Natural killer cell (primary cell): ENCODE results near the gene SPECC1L. TPM values are rescaled to one million over a fixed set of nuclear protein-coding genes. Genes with fewer than 3 reads are reported as not detected.
A peak's percentile ranks its signal among the peaks of the same experiment; 100 is the strongest.

ENCODE experiments used
- ATAC-seq, 3 donors: fragments of 150-1000 bp in 2 of 3; fragments of 200-7000 bp in 1 of 3; cut with Tn5 transposase; 1 replicate in 1 of 3; 2 replicates in 2 of 3; pipeline ENCODE4 v1.10.0; 2021; ENCODE audit warnings: mild to moderate bottlenecking in 2 of 3, moderate library complexity in 2 of 3
- DNase-seq, 2 donors: peaks; one replicate each; pipeline versions ENCODE4 v3.0.0 to v3.0.0-alpha.2; 2013 to 2021; ENCODE audit warnings: mixed read lengths in 1 of 2
- H3K27ac ChIP-seq: one replicate; pipeline ENCODE4 v1.5.1; 2013; ENCODE audit warnings: mild to moderate bottlenecking, low read length
- H3K27me3 ChIP-seq: one replicate; pipeline ENCODE4 v1.6.1; 2013; ENCODE audit warnings: low read length; ENCODE audit not compliant: control insufficient read depth, insufficient read depth
- H3K36me3 ChIP-seq: one replicate; pipeline ENCODE4 v1.6.1; 2013; ENCODE audit warnings: low read length; ENCODE audit not compliant: control insufficient read depth, insufficient read depth
- H3K4me1 ChIP-seq: one replicate; pipeline ENCODE4 v1.6.1; 2013; ENCODE audit warnings: low read length; ENCODE audit not compliant: control insufficient read depth, insufficient read depth
- H3K4me3 ChIP-seq: one replicate; pipeline ENCODE4 v1.5.1; 2013; ENCODE audit warnings: low read length
- H3K9me3 ChIP-seq: one replicate; pipeline ENCODE4 v1.6.1; 2013; ENCODE audit warnings: low read length; ENCODE audit not compliant: control insufficient read depth, insufficient read depth
- H3K27ac Mint-ChIP-seq, 2 donors: one replicate each; pipeline ENCODE4 v1.8.0; 2022; ENCODE audit warnings: mild to moderate bottlenecking in 2 of 2, mixed read lengths in 2 of 2, moderate library complexity in 1 of 2
- H3K27me3 Mint-ChIP-seq, 2 donors: one replicate each; pipeline ENCODE4 v1.8.0; 2022; ENCODE audit warnings: low read depth in 2 of 2, mixed read lengths in 2 of 2
- H3K36me3 Mint-ChIP-seq: one replicate; pipeline ENCODE4 v1.8.0; 2022; ENCODE audit warnings: mixed read lengths
- H3K4me1 Mint-ChIP-seq, 2 donors: one replicate each; pipeline ENCODE4 v1.8.0; 2022; ENCODE audit warnings: mixed read lengths in 2 of 2
- H3K4me3 Mint-ChIP-seq: one replicate; pipeline ENCODE4 v1.8.0; 2022; ENCODE audit warnings: mild to moderate bottlenecking, moderate library complexity, mixed read lengths
- H3K9me3 Mint-ChIP-seq, 2 donors: one replicate each; pipeline ENCODE4 v1.8.0; 2022; ENCODE audit warnings: mixed read lengths in 2 of 2
- WGBS: methylation state at CpG from one replicate; pipeline ENCODE4 v1.1.7; 2013; ENCODE audit warnings: missing lambda C conversion rate; ENCODE audit not compliant: insufficient coverage; 5-methylcytosine and 5-hydroxymethylcytosine counted together
- intact Hi-C: fragments of 100-400 bp; cut with micrococcal nuclease; formaldehyde crosslinking; loops from one replicate; pipeline ENCODE4 v1.14.2; 2022
- total RNA-seq, 4 donors: library from RNA; stranded (reverse); fragments of 120-200 nt in 1 of 4; gene quantifications; one replicate each; pipeline versions ENCODE4 v1.2.3 to v1.2.4, GENCODE V29; 2013 to 2022
- TF ChIP-seq, protein P1 (sequence below): fragments of 200-600 bp; IDR thresholded peaks from one replicate; pipeline ENCODE4 v1.8.0; 2022; ENCODE audit warnings: antibody characterized with exemption

The SPECC1L gene
- total RNA-seq, 3 donors from 2014 or later (not counting 1 experiment from before 2014, with no cell fraction given), result 46.1 to 52.9 (median 48.5) TPM

DNA sequence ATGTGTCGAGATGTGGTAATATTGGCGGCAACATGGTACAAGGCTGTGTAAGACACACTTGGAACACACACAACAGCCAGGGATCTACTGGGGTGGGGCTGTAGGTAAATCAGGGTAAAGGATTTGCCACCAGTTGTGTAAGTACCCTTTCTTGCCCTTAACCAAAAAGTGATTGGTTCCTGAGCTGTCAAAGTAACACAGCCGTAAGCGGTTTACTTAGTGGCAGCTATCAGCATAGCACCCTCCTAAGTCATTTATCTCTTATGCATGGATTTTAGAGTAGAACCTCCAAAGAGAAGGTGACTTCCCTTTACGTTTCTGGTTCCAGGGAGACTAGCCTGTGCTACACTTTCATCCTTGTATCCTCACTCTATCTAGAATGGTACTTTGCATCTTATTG is 57.2 kb downstream of the SPECC1L start:
- TF ChIP-seq, protein P1, sequence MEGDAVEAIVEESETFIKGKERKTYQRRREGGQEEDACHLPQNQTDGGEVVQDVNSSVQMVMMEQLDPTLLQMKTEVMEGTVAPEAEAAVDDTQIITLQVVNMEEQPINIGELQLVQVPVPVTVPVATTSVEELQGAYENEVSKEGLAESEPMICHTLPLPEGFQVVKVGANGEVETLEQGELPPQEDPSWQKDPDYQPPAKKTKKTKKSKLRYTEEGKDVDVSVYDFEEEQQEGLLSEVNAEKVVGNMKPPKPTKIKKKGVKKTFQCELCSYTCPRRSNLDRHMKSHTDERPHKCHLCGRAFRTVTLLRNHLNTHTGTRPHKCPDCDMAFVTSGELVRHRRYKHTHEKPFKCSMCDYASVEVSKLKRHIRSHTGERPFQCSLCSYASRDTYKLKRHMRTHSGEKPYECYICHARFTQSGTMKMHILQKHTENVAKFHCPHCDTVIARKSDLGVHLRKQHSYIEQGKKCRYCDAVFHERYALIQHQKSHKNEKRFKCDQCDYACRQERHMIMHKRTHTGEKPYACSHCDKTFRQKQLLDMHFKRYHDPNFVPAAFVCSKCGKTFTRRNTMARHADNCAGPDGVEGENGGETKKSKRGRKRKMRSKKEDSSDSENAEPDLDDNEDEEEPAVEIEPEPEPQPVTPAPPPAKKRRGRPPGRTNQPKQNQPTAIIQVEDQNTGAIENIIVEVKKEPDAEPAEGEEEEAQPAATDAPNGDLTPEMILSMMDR, result no peak
- intact Hi-C loops, result loop anchor here (10.0 kb wide), 1 partner anchor 427 kb away; no protein-coding TSS in a partner anchor
- ATAC-seq (no peak), DNase-seq (no peak)
- Mint-ChIP-seq H3K4me3 (no peak overlapping the region), H3K4me1 (peaks cover 6 to 8% of the 10 kb centered on the region in 2 donors), H3K27ac (no peak overlapping the region), H3K36me3 (peaks cover 8% of the 10 kb centered on the region), H3K27me3 (no peaks in the 10 kb centered on the region), H3K9me3 (no peaks in the 10 kb centered on the region)
- Histone ChIP-seq H3K27ac (no peak overlapping the region), H3K4me3 (no peak overlapping the region), H3K4me1 (no peaks in the 10 kb centered on the region), H3K27me3 (no peaks in the 10 kb centered on the region), H3K36me3 (peaks cover 49% of the 10 kb centered on the region), H3K9me3 (no peaks in the 10 kb centered on the region)
- WGBS, result 96% methylated on average over 5 of the region's 5 CpGs

DNA sequence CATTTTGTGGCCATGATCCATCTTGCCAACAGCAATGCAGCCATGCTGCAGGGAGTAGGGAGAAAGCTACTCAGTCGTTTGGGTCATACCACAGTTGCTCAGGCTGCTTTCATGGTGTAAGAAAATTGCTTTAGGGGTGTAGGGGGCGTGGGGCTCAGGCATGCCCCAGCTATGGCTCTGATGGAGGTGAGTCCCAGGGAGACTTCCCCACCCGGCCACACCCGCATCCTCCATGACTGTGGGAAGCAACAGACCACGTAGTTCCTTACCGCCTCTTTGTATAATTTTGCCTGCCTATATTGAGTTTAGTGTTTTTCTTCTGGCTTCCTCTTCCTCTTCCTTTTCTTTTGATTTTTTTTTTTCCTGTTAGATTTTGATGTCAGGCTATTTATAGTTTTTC is 58.8 kb downstream of the SPECC1L start:
- DNase-seq (no peak), ATAC-seq (no peak)
- intact Hi-C loops, result loop anchor here (10.0 kb wide), 1 partner anchor 425 kb away; no protein-coding TSS in a partner anchor
- H3K27ac ChIP-seq, result no peak overlapping the region
- Mint-ChIP-seq H3K9me3 (no peaks in the 10 kb centered on the region), H3K36me3 (peaks cover 8% of the 10 kb centered on the region), H3K4me1 (peaks cover 6 to 8% of the 10 kb centered on the region in 2 donors), H3K27ac (peak overlapping the region in 1 of 2 donors; percentile 24), H3K4me3 (no peak overlapping the region), H3K27me3 (no peaks in the 10 kb centered on the region)
- no peaks in the 10 kb centered on the region for H3K27me3 ChIP-seq
- H3K4me1 ChIP-seq, result no peaks in the 10 kb centered on the region
- no peaks in the 10 kb centered on the region for H3K9me3 ChIP-seq
- 85% methylated on average over 4 of the region's 6 CpGs for WGBS
- H3K36me3 ChIP-seq, result peaks cover 45% of the 10 kb centered on the region
- TF ChIP-seq, protein P1, result no peak
- H3K4me3 ChIP-seq, result no peak overlapping the region

DNA sequence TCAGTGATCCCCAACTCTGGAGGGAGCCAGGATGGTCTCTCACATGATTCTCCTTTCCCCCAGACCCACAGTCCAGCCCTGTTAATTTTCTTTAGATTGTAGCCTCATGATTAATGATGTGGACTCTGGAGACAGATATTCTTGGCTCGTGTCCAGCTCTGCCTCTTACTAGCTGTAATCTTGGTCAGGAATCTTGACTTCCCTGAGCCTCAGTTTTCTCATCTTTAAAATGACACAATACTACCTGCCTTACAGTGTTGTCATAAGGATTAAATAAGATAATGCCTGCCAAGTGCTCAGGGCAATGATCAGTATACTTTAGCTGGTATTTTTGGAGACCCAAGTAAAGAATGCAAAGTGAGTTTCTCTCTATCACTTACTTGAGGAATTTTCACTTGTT is 60.0 kb downstream of the SPECC1L start:
- H3K4me3 Mint-ChIP-seq, result no peak overlapping the region
- WGBS, result 83% methylated on average over 1 of the region's 1 CpG

More for the DNA sequence above, 60.0 kb downstream of the SPECC1L start:
- H3K9me3 ChIP-seq, result no peaks in the 10 kb centered on the region
- peaks cover 9 to 11% of the 10 kb centered on the region in 2 donors for H3K4me1 Mint-ChIP-seq
- ATAC-seq (no peak), DNase-seq (no peak)
- TF ChIP-seq, protein P1, result no peak
- no peaks in the 10 kb centered on the region for H3K9me3 Mint-ChIP-seq
- intact Hi-C loops, result no loop called here
- no peak overlapping the region for H3K27ac Mint-ChIP-seq
- no peaks in the 10 kb centered on the region for H3K4me1 ChIP-seq
- H3K27me3 ChIP-seq, result no peaks in the 10 kb centered on the region
- H3K4me3 ChIP-seq, result no peak overlapping the region
- H3K27me3 Mint-ChIP-seq, result no peaks in the 10 kb centered on the region
- peaks cover 18% of the 10 kb centered on the region for H3K36me3 Mint-ChIP-seq
- peaks cover 54% of the 10 kb centered on the region for H3K36me3 ChIP-seq
- H3K27ac ChIP-seq, result no peak overlapping the region
